Inflammatory macrophage treated with lipopolysaccharide for 1 hour (primary cell): ENCODE data around the gene GPNMB.
"Not testable (repeated sequence)": the region's sequence is repeated elsewhere in the genome, so short reads cannot be mapped to it uniquely, and the experiment has no call there.

Source experiments
- DNase-seq, 2 donors: peaks; one replicate each; pipeline ENCODE4 v3.0.0-alpha.2; 2020 to 2022

The GPNMB gene

GRCh38 chr7:23246555-23246954, at the start of gene GPNMB:
TSS of gene GPNMB (plus strand) at chr7:23246775. CDS start at chr7:23246858, 83 bp downstream.
- DNase-seq, result peak; percentile 77 to 78

GRCh38 chr7:23197745-23198144, 48.8 kb upstream of the GPNMB start:
- DNase-seq, result not testable (repeated sequence)

GRCh38 chr7:23200331-23200730, 46.2 kb upstream of the GPNMB start:
- no peak for DNase-seq

GRCh38 chr7:23204241-23204640, 42.3 kb upstream of the GPNMB start:
- DNase-seq, result no peak

GRCh38 chr7:23205577-23205908, 41.0 kb upstream of the GPNMB start:
- DNase-seq, result no peak

GRCh38 chr7:23205909-23206767, 40.4 kb upstream of the GPNMB start:
- DNase-seq, result no peak

GRCh38 chr7:23207021-23207420, 39.6 kb upstream of the GPNMB start:
- peak; percentile 51 to 67 for DNase-seq

GRCh38 chr7:23207884-23208283, 38.7 kb upstream of the GPNMB start:
- DNase-seq, result peak; percentile 80 to 87

GRCh38 chr7:23208316-23208715, 38.3 kb upstream of the GPNMB start:
- DNase-seq, result peak; percentile 48 to 49

- peak; percentile 59 to 74 for DNase-seq
These were observed 36.1 kb upstream of the GPNMB start for GRCh38 chr7:23210506-23210905.

- DNase-seq, result no peak
These were observed 35.0 kb upstream of the GPNMB start for GRCh38 chr7:23211589-23211988.

- DNase-seq, result no peak
These were observed 34.2 kb upstream of the GPNMB start for GRCh38 chr7:23212395-23212794.

- peak in 1 of 2 donors; percentile 41 for DNase-seq
These were observed 33.7 kb upstream of the GPNMB start for GRCh38 chr7:23212841-23213240.

GRCh38 chr7:23213755-23214154, 32.8 kb upstream of the GPNMB start:
- DNase-seq, result no peak

GRCh38 chr7:23214423-23214822, 32.2 kb upstream of the GPNMB start:
- no peak for DNase-seq

GRCh38 chr7:23214938-23215337, 31.6 kb upstream of the GPNMB start:
- DNase-seq, result no peak

GRCh38 chr7:23216021-23216420, 30.6 kb upstream of the GPNMB start:
- peak; percentile 85 to 97 for DNase-seq

- no peak for DNase-seq
These were observed 28.4 kb upstream of the GPNMB start for GRCh38 chr7:23218196-23218595.

- DNase-seq, result no peak
These were observed 25.8 kb upstream of the GPNMB start for GRCh38 chr7:23220690-23221305.

GRCh38 chr7:23222439-23223030, 24.0 kb upstream of the GPNMB start:
- DNase-seq, result no peak

- not testable (repeated sequence) for DNase-seq
These were observed 22.2 kb upstream of the GPNMB start for GRCh38 chr7:23224364-23224763.

- DNase-seq, result no peak
These were observed 19.6 kb upstream of the GPNMB start for GRCh38 chr7:23226844-23227450.

GRCh38 chr7:23228412-23228811, 18.2 kb upstream of the GPNMB start:
- DNase-seq, result no peak
